H1 (cell line): ENCODE results near the gene OCIAD1. TPM values are rescaled to one million over a fixed set of nuclear protein-coding genes. Genes with fewer than 3 reads are reported as not detected.

ENCODE experiments used
- CTCF ChIA-PET: fragments of 300-600 bp; sonication (Branson Sonifier 250); formaldehyde crosslinking; loops from one replicate; lab custom pipeline; 2021; ENCODE audit not compliant: partially characterized antibody; lab: Charles Lee
- POLR2A ChIA-PET: fragments of 300-600 bp; sonication (Branson Sonifier 250); formaldehyde crosslinking; loops from one replicate; lab custom pipeline; 2021; ENCODE audit warnings: inconsistent platforms; ENCODE audit not compliant: partially characterized antibody; lab: Charles Lee
- DNase-seq, 2 experiments: peaks; one replicate each; pipeline versions ENCODE4 v3.0.0 to v3.0.0-alpha.2; 2010 to 2022; ENCODE audit warnings: low spot score in 2 of 2, low read depth in 1 of 2, mixed read lengths in 1 of 2
- FAIRE-seq: peaks from 2 replicates; lab custom pipeline; 2011; peaks lifted over from hg19 to GRCh38; lab: Jason Lieb, UNC
- H2AFZ ChIP-seq: 2 replicates; pipeline ENCODE4 v1.8.1; 2012; ENCODE audit warnings: low read length, inconsistent platforms
- H2AK5ac ChIP-seq: 2 replicates; pipeline ENCODE4 v1.6.1; 2013; ENCODE audit warnings: low read depth, low read length
- H2BK120ac ChIP-seq: replicated peaks from 2 replicates; pipeline ENCODE3; 2013; ENCODE audit warnings: low read depth, low read length, inconsistent platforms
- H2BK12ac ChIP-seq: 2 replicates; pipeline ENCODE4 v1.6.1; 2013; ENCODE audit warnings: low read depth, low read length
- H2BK15ac ChIP-seq: 2 replicates; pipeline ENCODE4 v1.6.1; 2013; ENCODE audit warnings: low read length
- H2BK20ac ChIP-seq: 2 replicates; pipeline ENCODE4 v1.6.1; 2013; ENCODE audit warnings: low read length
- H2BK5ac ChIP-seq: 2 replicates; pipeline ENCODE4 v1.6.1; 2013; ENCODE audit warnings: low read depth, low read length
- H3K14ac ChIP-seq: 2 replicates; pipeline ENCODE4 v1.6.1; 2013; ENCODE audit warnings: inconsistent platforms; ENCODE audit not compliant: insufficient read length
- H3K18ac ChIP-seq: 2 replicates; pipeline ENCODE4 v1.6.1; 2013; ENCODE audit warnings: low read length; ENCODE audit errors: extremely low read depth
- H3K23ac ChIP-seq: 2 replicates; pipeline ENCODE4 v1.6.1; 2013; ENCODE audit warnings: inconsistent platforms; ENCODE audit not compliant: insufficient read length
- H3K23me2 ChIP-seq: 2 replicates; pipeline ENCODE4 v1.6.1; 2013; ENCODE audit warnings: low read depth, low read length
- H3K27ac ChIP-seq: 2 replicates; pipeline ENCODE4 v1.6.1; 2011; ENCODE audit warnings: low read depth, low read length, inconsistent platforms
- H3K27me3 ChIP-seq, 4 experiments: replicated peaks in 1 of 4; 1 replicate in 1 of 4; 2 replicates in 3 of 4; pipeline versions ENCODE4 v1.6.1 to v1.8.1; 2011 to 2013; ENCODE audit warnings: low read length in 3 of 4, mild to moderate bottlenecking in 3 of 4, inconsistent platforms in 2 of 4, mixed read lengths in 2 of 4, moderate library complexity in 1 of 4; ENCODE audit not compliant: control insufficient read depth in 3 of 4, insufficient read depth in 3 of 4; ENCODE audit errors: extremely low read depth in 1 of 4
- H3K36me3 ChIP-seq, 4 experiments: 2 replicates each; pipeline versions ENCODE4 v1.6.1 to v1.8.1; 2011 to 2013; ENCODE audit warnings: mild to moderate bottlenecking in 4 of 4, low read length in 3 of 4, moderate library complexity in 2 of 4, control low read depth in 1 of 4, inconsistent platforms in 1 of 4; ENCODE audit not compliant: insufficient read depth in 4 of 4, control insufficient read depth in 2 of 4
- H3K4ac ChIP-seq: replicated peaks from 2 replicates; pipeline ENCODE3; 2013; ENCODE audit warnings: low read length, low read depth, mixed read lengths, inconsistent platforms; ENCODE audit not compliant: insufficient read length
- H3K4me1 ChIP-seq, 4 experiments: replicated peaks in 1 of 4; 1 replicate in 1 of 4; 2 replicates in 3 of 4; pipeline versions ENCODE4 v1.6.1 to v1.8.1; 2011 to 2013; ENCODE audit warnings: low read length in 3 of 4, inconsistent platforms in 2 of 4, mixed read lengths in 1 of 4; ENCODE audit not compliant: insufficient read depth in 4 of 4, control insufficient read depth in 3 of 4
- H3K4me2 ChIP-seq, 2 experiments: 2 replicates each; pipeline versions ENCODE4 v1.6.1 to v1.8.1; 2011 to 2013; ENCODE audit warnings: low read depth in 2 of 2, low read length in 2 of 2, control low read depth in 1 of 2, inconsistent platforms in 1 of 2, mild to moderate bottlenecking in 1 of 2; ENCODE audit not compliant: insufficient read depth in 1 of 2
- H3K4me3 ChIP-seq, 4 experiments: fragments of 200-600, 300-600 bp in 1 of 4; sonication (generic), shearing (Covaris generic), sonication (Bioruptor Twin) in 1 of 4; 2 replicates each; pipeline versions ENCODE4 v1.5.1 to v1.8.1; 2011 to 2016; ENCODE audit warnings: low read length in 4 of 4, low read depth in 3 of 4, control low read depth in 2 of 4, inconsistent platforms in 2 of 4, mild to moderate bottlenecking in 2 of 4, mixed read lengths in 1 of 4, moderate library complexity in 1 of 4; ENCODE audit not compliant: insufficient read depth in 2 of 4; ENCODE audit errors: extremely low read depth in 1 of 4
- H3K56ac ChIP-seq: replicated peaks from 2 replicates; pipeline ENCODE3; 2013; ENCODE audit warnings: low read depth, mild to moderate bottlenecking, mixed read lengths, low read length, inconsistent platforms; ENCODE audit not compliant: insufficient read length
- H3K79me1 ChIP-seq: 2 replicates; pipeline ENCODE4 v1.6.1; 2013; ENCODE audit warnings: low read depth, low read length, control low read depth
- H3K79me2 ChIP-seq, 2 experiments: 2 replicates each; pipeline versions ENCODE4 v1.6.1 to v1.8.1; 2012 to 2013; ENCODE audit warnings: low read length in 2 of 2, mild to moderate bottlenecking in 2 of 2, inconsistent platforms in 1 of 2; ENCODE audit not compliant: insufficient read depth in 2 of 2, control insufficient read depth in 1 of 2
- H3K9ac ChIP-seq, 4 experiments: replicated peaks in 1 of 4; 1 replicate in 1 of 4; 2 replicates in 3 of 4; pipeline versions ENCODE4 v1.6.1 to v1.8.1; 2011 to 2013; ENCODE audit warnings: low read depth in 3 of 4, low read length in 3 of 4, control low read depth in 2 of 4, mild to moderate bottlenecking in 2 of 4, moderate library complexity in 2 of 4, inconsistent platforms in 1 of 4; ENCODE audit errors: extremely low read depth in 1 of 4
- H3K9me3 ChIP-seq, 2 experiments: 2 replicates each; pipeline versions ENCODE4 v1.6.1 to v1.8.1; 2012 to 2013; ENCODE audit warnings: mild to moderate bottlenecking in 2 of 2, moderate library complexity in 2 of 2, control low read depth in 1 of 2, inconsistent platforms in 1 of 2, low read depth in 1 of 2, low read length in 1 of 2, mixed read lengths in 1 of 2; ENCODE audit not compliant: insufficient read depth in 2 of 2
- H4K20me1 ChIP-seq, 2 experiments: replicated peaks in 1 of 2; 2 replicates each; pipeline versions ENCODE3 to v1.8.1; 2011 to 2013; ENCODE audit warnings: inconsistent platforms in 2 of 2, low read length in 2 of 2, mild to moderate bottlenecking in 1 of 2; ENCODE audit not compliant: insufficient read depth in 2 of 2, control insufficient read depth in 1 of 2
- H4K5ac ChIP-seq: 2 replicates; pipeline ENCODE4 v1.6.1; 2013; ENCODE audit warnings: low read length, low read depth, mixed read lengths, inconsistent platforms; ENCODE audit not compliant: insufficient read length
- H4K8ac ChIP-seq: 2 replicates; pipeline ENCODE4 v1.8.0; 2013; ENCODE audit warnings: mild to moderate bottlenecking, moderate library complexity, low read length, inconsistent platforms; ENCODE audit not compliant: insufficient read depth; ENCODE audit errors: extremely low read depth
- H4K91ac ChIP-seq: replicated peaks from 2 replicates; pipeline ENCODE3; 2013; ENCODE audit warnings: low read length, mixed read lengths, inconsistent platforms; ENCODE audit not compliant: insufficient read length
- SP2 ChIP-seq: IDR thresholded peaks from 2 replicates; pipeline ENCODE4 v1.6.1; 2012; ENCODE audit warnings: mild to moderate bottlenecking, low read length, inconsistent platforms
- WGBS, 2 experiments: shearing (Covaris generic) in 1 of 2; methylation state at CpG; one replicate each; pipeline versions ENCODE4 v1.1.6 to v1.1.7; 2013 to 2015; ENCODE audit warnings: low lambda C conversion rate in 2 of 2, mixed read lengths in 2 of 2, inconsistent platforms in 1 of 2, low coverage in 1 of 2, missing lambda C conversion rate in 1 of 2; ENCODE audit not compliant: insufficient replicate concordance in 2 of 2, insufficient coverage in 1 of 2, insufficient read length in 1 of 2; ENCODE audit errors: extremely low coverage in 1 of 2, missing lambda C conversion rate in 1 of 2; 5-methylcytosine and 5-hydroxymethylcytosine counted together
- polyA plus RNA-seq, 7 experiments: library from polyadenylated mRNA; depleted of rRNA in 3 of 7; stranded (reverse) in 5 of 7; unstranded in 2 of 7; fragments of >200 nt in 5 of 7; fragments of 200-250 nt in 2 of 7; gene quantifications; 1 replicate in 5 of 7; 2 replicates in 1 of 7; 4 replicates in 1 of 7; pipeline versions ENCODE4 v1.2.1 to v1.2.3, GENCODE V29; 2011 to 2013; ENCODE audit warnings: missing spikeins in 2 of 7, mixed read lengths in 2 of 7
- total RNA-seq: library from RNA; stranded (reverse); fragmentation: NEBNext Ultra II Directional; extraction: Animal tissue kit (Norgen Biotek cat#: 25700); gene quantifications from 2 replicates; pipeline ENCODE4 v1.2.1, GENCODE V29; 2021

The OCIAD1 gene
- total and polyA plus RNA-seq, 2 of the 8 experiments (the other 6 are each of a cell fraction or from before 2014, with no cell fraction given) = 79.9 to 163 TPM

DNA sequence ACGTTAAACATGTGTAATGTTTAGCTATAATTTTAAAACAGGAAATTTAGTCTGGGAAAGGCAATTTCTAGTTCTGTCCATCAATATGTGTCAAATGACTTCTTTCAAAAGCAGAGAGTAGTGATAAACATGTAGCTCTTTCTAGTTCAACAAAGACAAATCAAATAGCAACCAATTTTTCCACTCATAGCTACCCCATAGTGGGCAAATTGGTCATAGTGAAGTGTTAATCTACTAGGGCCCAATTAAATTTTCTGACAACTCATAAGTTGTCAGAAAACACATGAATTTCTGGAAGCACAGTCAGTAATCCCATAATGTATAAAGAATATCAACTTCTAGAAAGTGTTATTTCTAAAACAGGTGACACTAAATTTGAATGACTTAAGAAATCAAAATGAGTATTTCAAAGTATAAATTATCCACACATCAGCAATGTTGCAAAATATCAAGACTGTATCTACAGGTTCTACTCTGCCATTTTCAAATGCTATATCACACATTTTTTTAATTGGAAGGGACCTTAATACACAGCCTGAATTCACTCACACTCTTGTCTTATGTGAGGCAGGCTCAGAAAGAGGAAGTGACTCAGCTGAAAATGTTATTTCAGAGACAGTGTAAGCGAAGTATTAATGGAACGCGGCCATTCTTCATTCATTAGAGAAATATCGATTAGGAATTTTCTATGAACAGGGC lies 68.0 kb downstream of the OCIAD1 start:
- Histone ChIP-seq H4K20me1 (peaks cover 0 to 3% of the 10 kb centered on the region in 2 experiments), H3K56ac (no peak overlapping the region), H2BK15ac (no peak overlapping the region), H3K14ac (no peak overlapping the region), H3K9me3 (no peaks in the 10 kb centered on the region), H3K4me3 (no peak overlapping the region), H2AK5ac (no peak overlapping the region), H3K36me3 (peaks cover 4 to 25% (median 15%) of the 10 kb centered on the region in 4 experiments; a peak in 7 of 8 replicates), H3K9ac (no peak overlapping the region), H3K4me2 (no peak overlapping the region), H3K4ac (no peak overlapping the region), H2BK12ac (no peak overlapping the region), H4K8ac (no peak overlapping the region), H2BK5ac (no peak overlapping the region), H3K23me2 (no peaks in the 10 kb centered on the region), H4K5ac (no peak overlapping the region), H3K4me1 (no peaks in the 10 kb centered on the region), H3K27me3 (no peaks in the 10 kb centered on the region), H4K91ac (no peak overlapping the region), H3K79me1 (no peaks in the 10 kb centered on the region; the same call in 1 of the 2 replicates), H2BK20ac (no peak overlapping the region), H2AFZ (no peak overlapping the region), H3K23ac (no peak overlapping the region), H3K79me2 (no peaks in the 10 kb centered on the region), H3K27ac (no peak overlapping the region), H3K18ac (no peak overlapping the region), H2BK120ac (no peak overlapping the region)
- DNase-seq (no peak), FAIRE-seq (no peak)
- CTCF ChIA-PET = interaction anchor here (1.1 kb wide), 1 partner anchor 33 kb away, joined by 3 read pairs; no protein-coding TSS in a partner anchor
- WGBS, 2 experiments = 90% methylated on average over 5 of the region's 5 CpGs; no CpG with 5 or more reads in 1 of the 2 experiments
- POLR2A ChIA-PET = no interaction called here
- TF ChIP-seq SP2 = no peak
